Activated T-cell treated with anti-CD3 and anti-CD28 coated beads, Interleukin-2, amount 50 U/mL, for 72 hours (primary cell): ENCODE measurements around the gene MVB12B. TPM values are rescaled to one million over a fixed set of nuclear protein-coding genes. Genes with fewer than 3 reads are reported as not detected.

Experiments
- ATAC-seq, 2 donors: fragments of 150-1000 bp; cut with Tn5 transposase; replicated peaks in 1 of 2; 2 replicates each; pipeline ENCODE4 v1.10.0; 2021; ENCODE audit warnings: moderate library complexity in 2 of 2, mild to moderate bottlenecking in 1 of 2
- DNase-seq, 2 donors: peaks; one replicate each; pipeline ENCODE4 v3.0.0; 2021 to 2022; ENCODE audit warnings: mixed read lengths in 1 of 2
- H3K27ac Mint-ChIP-seq: one replicate; pipeline ENCODE4 v1.8.0; 2022; ENCODE audit warnings: mild to moderate bottlenecking, moderate library complexity, mixed read lengths
- H3K27me3 Mint-ChIP-seq: one replicate; pipeline ENCODE4 v1.8.0; 2022; ENCODE audit warnings: low read depth, mixed read lengths
- H3K36me3 Mint-ChIP-seq, 2 donors: one replicate each; pipeline ENCODE4 v1.8.0; 2022; ENCODE audit warnings: mixed read lengths in 2 of 2, mild to moderate bottlenecking in 1 of 2; ENCODE audit not compliant: insufficient read depth in 2 of 2
- H3K4me1 Mint-ChIP-seq: one replicate; pipeline ENCODE4 v1.8.0; 2022; ENCODE audit warnings: low read depth, mixed read lengths
- H3K4me3 Mint-ChIP-seq, 2 donors: one replicate each; pipeline ENCODE4 v1.8.0; 2022; ENCODE audit warnings: mild to moderate bottlenecking in 2 of 2, mixed read lengths in 2 of 2, moderate library complexity in 2 of 2
- H3K9me3 Mint-ChIP-seq, 2 donors: one replicate each; pipeline ENCODE4 v1.8.0; 2022; ENCODE audit warnings: mixed read lengths in 2 of 2
- total RNA-seq, 2 donors: library from RNA; stranded (reverse); gene quantifications; one replicate each; pipeline ENCODE4 v1.2.3, GENCODE V29; 2022

The MVB12B gene
- total RNA-seq, 2 donors from 2014 or later = 11.5 to 17.1 TPM

GRCh38 chr9:126377176-126377509 lies 50.5 kb downstream of the MVB12B start:
- Mint-ChIP-seq H3K36me3 (no peaks in the 10 kb centered on the region), H3K4me1 (peaks cover 28% of the 10 kb centered on the region), H3K9me3 (no peaks in the 10 kb centered on the region), H3K4me3 (no peak overlapping the region), H3K27me3 (peaks cover 11% of the 10 kb centered on the region), H3K27ac (no peak overlapping the region)
- no peak for ATAC-seq
- no peak for DNase-seq

- no peak overlapping the region for H3K27ac Mint-ChIP-seq
Measured at GRCh38 chr9:126377536-126377935, 50.9 kb downstream of the MVB12B start.

GRCh38 chr9:126378761-126379160 lies 52.1 kb downstream of the MVB12B start:
- Mint-ChIP-seq H3K4me3 (no peak overlapping the region), H3K4me1 (peaks cover 19% of the 10 kb centered on the region), H3K27me3 (peaks cover 11% of the 10 kb centered on the region), H3K27ac (no peak overlapping the region), H3K9me3 (no peaks in the 10 kb centered on the region), H3K36me3 (no peaks in the 10 kb centered on the region)
- ATAC-seq (no peak), DNase-seq (no peak)

More at GRCh38 chr9:126377536-126377935, 50.9 kb downstream of the MVB12B start:
- peaks cover 11% of the 10 kb centered on the region for H3K27me3 Mint-ChIP-seq
- no peaks in the 10 kb centered on the region for H3K9me3 Mint-ChIP-seq
- peaks cover 27% of the 10 kb centered on the region for H3K4me1 Mint-ChIP-seq
- H3K36me3 Mint-ChIP-seq = no peaks in the 10 kb centered on the region
- ATAC-seq (no peak), DNase-seq (no peak)
- no peak overlapping the region for H3K4me3 Mint-ChIP-seq

GRCh38 chr9:126379661-126380360 lies 53.2 kb downstream of the MVB12B start:
- no peak overlapping the region for H3K4me3 Mint-ChIP-seq
- no peak overlapping the region for H3K27ac Mint-ChIP-seq
- H3K36me3 Mint-ChIP-seq = no peaks in the 10 kb centered on the region
- peaks cover 11% of the 10 kb centered on the region for H3K27me3 Mint-ChIP-seq
- DNase-seq (no peak), ATAC-seq (no peak)
- no peaks in the 10 kb centered on the region for H3K9me3 Mint-ChIP-seq
- H3K4me1 Mint-ChIP-seq = peaks cover 19% of the 10 kb centered on the region

GRCh38 chr9:126380447-126380846 lies 53.8 kb downstream of the MVB12B start:
- Mint-ChIP-seq H3K36me3 (no peaks in the 10 kb centered on the region), H3K27me3 (peaks cover 9% of the 10 kb centered on the region), H3K27ac (no peak overlapping the region), H3K9me3 (no peaks in the 10 kb centered on the region), H3K4me1 (peaks cover 13% of the 10 kb centered on the region), H3K4me3 (no peak overlapping the region)
- no peak for DNase-seq
- no peak for ATAC-seq

GRCh38 chr9:126381195-126381594 lies 54.6 kb downstream of the MVB12B start:
- no peak overlapping the region for H3K4me3 Mint-ChIP-seq
- peaks cover 6% of the 10 kb centered on the region for H3K27me3 Mint-ChIP-seq
- H3K36me3 Mint-ChIP-seq = no peaks in the 10 kb centered on the region
- ATAC-seq (no peak), DNase-seq (no peak)
- H3K9me3 Mint-ChIP-seq = no peaks in the 10 kb centered on the region
- H3K27ac Mint-ChIP-seq = no peak overlapping the region
- peaks cover 7% of the 10 kb centered on the region for H3K4me1 Mint-ChIP-seq

GRCh38 chr9:126383406-126384046 lies 56.9 kb downstream of the MVB12B start:
- H3K4me3 Mint-ChIP-seq = no peak overlapping the region
- H3K27ac Mint-ChIP-seq = no peak overlapping the region
- DNase-seq (no peak), ATAC-seq (no peak)
- H3K4me1 Mint-ChIP-seq = peaks cover 8% of the 10 kb centered on the region
- no peaks in the 10 kb centered on the region for H3K27me3 Mint-ChIP-seq
- H3K9me3 Mint-ChIP-seq = no peaks in the 10 kb centered on the region
- no peaks in the 10 kb centered on the region for H3K36me3 Mint-ChIP-seq

GRCh38 chr9:126384926-126385325 lies 58.3 kb downstream of the MVB12B start:
- Mint-ChIP-seq H3K9me3 (no peaks in the 10 kb centered on the region), H3K36me3 (no peaks in the 10 kb centered on the region), H3K27me3 (no peaks in the 10 kb centered on the region), H3K27ac (no peak overlapping the region), H3K4me1 (peaks cover 13% of the 10 kb centered on the region), H3K4me3 (no peak overlapping the region)
- ATAC-seq = no peak
- DNase-seq = no peak

- no peak overlapping the region for H3K4me3 Mint-ChIP-seq
- ATAC-seq (peak; percentile 37 to 53), DNase-seq (no peak)
- H3K27me3 Mint-ChIP-seq = no peaks in the 10 kb centered on the region
- no peaks in the 10 kb centered on the region for H3K36me3 Mint-ChIP-seq
- H3K9me3 Mint-ChIP-seq = no peaks in the 10 kb centered on the region
- H3K4me1 Mint-ChIP-seq = peaks cover 17% of the 10 kb centered on the region
- H3K27ac Mint-ChIP-seq = no peak overlapping the region
Measured at GRCh38 chr9:126386088-126386487, 59.5 kb downstream of the MVB12B start.

- Mint-ChIP-seq H3K27me3 (no peaks in the 10 kb centered on the region), H3K36me3 (no peaks in the 10 kb centered on the region), H3K9me3 (no peaks in the 10 kb centered on the region), H3K4me3 (no peak overlapping the region), H3K4me1 (peaks cover 17% of the 10 kb centered on the region), H3K27ac (no peak overlapping the region)
- DNase-seq (no peak), ATAC-seq (no peak)
Measured at GRCh38 chr9:126386776-126387175, 60.1 kb downstream of the MVB12B start.

- H3K36me3 Mint-ChIP-seq = peaks cover 2 to 4% of the 10 kb centered on the region in 2 donors
- H3K27ac Mint-ChIP-seq = peak overlapping the region; percentile 24
- DNase-seq = no peak
- ATAC-seq = no peak
- H3K4me1 Mint-ChIP-seq = peaks cover 25% of the 10 kb centered on the region
- no peaks in the 10 kb centered on the region for H3K27me3 Mint-ChIP-seq
- H3K4me3 Mint-ChIP-seq = no peak overlapping the region
- H3K9me3 Mint-ChIP-seq = no peaks in the 10 kb centered on the region
Measured at GRCh38 chr9:126388964-126389708, 62.5 kb downstream of the MVB12B start.

- Mint-ChIP-seq H3K27me3 (no peaks in the 10 kb centered on the region), H3K9me3 (no peaks in the 10 kb centered on the region), H3K27ac (no peak overlapping the region), H3K36me3 (peaks cover 2 to 4% of the 10 kb centered on the region in 2 donors), H3K4me3 (peak overlapping the region in 1 of 2 donors; percentile 31), H3K4me1 (peaks cover 32% of the 10 kb centered on the region)
- ATAC-seq (peak; percentile 45 to 67), DNase-seq (no peak)
Measured at GRCh38 chr9:126389992-126390391, 63.4 kb downstream of the MVB12B start.

GRCh38 chr9:126390923-126391322 lies 64.3 kb downstream of the MVB12B start:
- H3K9me3 Mint-ChIP-seq = no peaks in the 10 kb centered on the region
- no peak overlapping the region for H3K4me3 Mint-ChIP-seq
- H3K27ac Mint-ChIP-seq = no peak overlapping the region
- no peaks in the 10 kb centered on the region for H3K27me3 Mint-ChIP-seq
- H3K36me3 Mint-ChIP-seq = peaks cover 2 to 4% of the 10 kb centered on the region in 2 donors
- DNase-seq = no peak
- H3K4me1 Mint-ChIP-seq = peaks cover 42% of the 10 kb centered on the region
- ATAC-seq = no peak
